HCT116 (cell line): ENCODE results near the gene TRDMT1.

Source experiments
- EZH2 ChIP-seq: fragments of 200-600 bp; sonication (generic); IDR thresholded peaks from 2 replicates; pipeline ENCODE4 v1.6.1; 2017; ENCODE audit warnings: antibody characterized with exemption, mixed run types
- EZH2phosphoT487 ChIP-seq: fragments of 200-600 bp; IDR thresholded peaks from 2 replicates; pipeline ENCODE4 v1.6.1; 2018; ENCODE audit warnings: antibody characterized with exemption, borderline replicate concordance
- TF ChIP-seq, protein P1 (sequence below), 3 experiments: fragments of 200-600 bp in 1 of 3; sonication (generic) in 1 of 3; IDR thresholded peaks in 2 of 3; conservative IDR thresholded peaks in 1 of 3; 2 replicates each; pipeline ENCODE4 v1.5.1; 2012 to 2017; ENCODE audit warnings: low read depth in 2 of 3, low read length in 2 of 3, antibody characterized with exemption in 1 of 3, borderline replicate concordance in 1 of 3, control low read depth in 1 of 3, mild to moderate bottlenecking in 1 of 3, mixed read lengths in 1 of 3, mixed run types in 1 of 3, moderate library complexity in 1 of 3; ENCODE audit not compliant: insufficient read depth in 1 of 3

- TF ChIP-seq, protein P1, sequence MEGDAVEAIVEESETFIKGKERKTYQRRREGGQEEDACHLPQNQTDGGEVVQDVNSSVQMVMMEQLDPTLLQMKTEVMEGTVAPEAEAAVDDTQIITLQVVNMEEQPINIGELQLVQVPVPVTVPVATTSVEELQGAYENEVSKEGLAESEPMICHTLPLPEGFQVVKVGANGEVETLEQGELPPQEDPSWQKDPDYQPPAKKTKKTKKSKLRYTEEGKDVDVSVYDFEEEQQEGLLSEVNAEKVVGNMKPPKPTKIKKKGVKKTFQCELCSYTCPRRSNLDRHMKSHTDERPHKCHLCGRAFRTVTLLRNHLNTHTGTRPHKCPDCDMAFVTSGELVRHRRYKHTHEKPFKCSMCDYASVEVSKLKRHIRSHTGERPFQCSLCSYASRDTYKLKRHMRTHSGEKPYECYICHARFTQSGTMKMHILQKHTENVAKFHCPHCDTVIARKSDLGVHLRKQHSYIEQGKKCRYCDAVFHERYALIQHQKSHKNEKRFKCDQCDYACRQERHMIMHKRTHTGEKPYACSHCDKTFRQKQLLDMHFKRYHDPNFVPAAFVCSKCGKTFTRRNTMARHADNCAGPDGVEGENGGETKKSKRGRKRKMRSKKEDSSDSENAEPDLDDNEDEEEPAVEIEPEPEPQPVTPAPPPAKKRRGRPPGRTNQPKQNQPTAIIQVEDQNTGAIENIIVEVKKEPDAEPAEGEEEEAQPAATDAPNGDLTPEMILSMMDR (IDR thresholded peaks at IDR 0.05 in 2 of 3, conservative IDR thresholded peaks at IDR 0.05 in 1 of 3; ENCODE audit: borderline replicate concordance in 1 of 3, insufficient read depth in 1 of 3, low read depth in 2 of 3, low read length in 2 of 3), result no peak
- TF ChIP-seq EZH2phosphoT487 (no peak), EZH2 (no peak)
Observed at GRCh38 chr10:17215782-17216122, 14.3 kb upstream of the TRDMT1 start.
